B cell (primary cell): ENCODE results near the gene CD200R1L. TPM values are rescaled to one million over a fixed set of nuclear protein-coding genes. Genes with fewer than 3 reads are reported as not detected.

Experiments
- ATAC-seq: fragments of 200-7000 bp; cut with Tn5 transposase; one replicate; pipeline ENCODE4 v1.10.0; 2021; ENCODE audit warnings: low read depth, mild to moderate bottlenecking, moderate number of reproducible peaks, moderate library complexity
- CTCF ChIA-PET: fragments of 350-600 bp; sonication (Branson Sonifier 250); formaldehyde crosslinking; loops from one replicate; lab custom pipeline; 2021; ENCODE audit warnings: antibody characterized with exemption, inconsistent platforms; lab: Charles Lee
- POLR2A ChIA-PET: fragments of 350-600 bp; sonication (Branson Sonifier 250); formaldehyde crosslinking; loops from one replicate; lab custom pipeline; 2021; ENCODE audit warnings: antibody characterized with exemption; lab: Charles Lee
- DNase-seq: peaks from one replicate; pipeline ENCODE4 v3.0.0; 2013
- H2AFZ ChIP-seq: 2 replicates; pipeline ENCODE4 v1.6.1; 2012; ENCODE audit warnings: mild to moderate bottlenecking, low read depth, low read length; ENCODE audit not compliant: insufficient read depth, poor library complexity, severe bottlenecking
- H3K27ac ChIP-seq, 2 donors: 1 replicate in 1 of 2; 2 replicates in 1 of 2; pipeline ENCODE4 v1.5.1; 2012 to 2013; ENCODE audit warnings: low read length in 2 of 2, mild to moderate bottlenecking in 2 of 2, moderate library complexity in 1 of 2
- H3K27me3 ChIP-seq, 4 experiments: fragments of 200-600 bp in 1 of 4; sonication (generic) in 1 of 4; replicated peaks in 1 of 4; 1 replicate in 2 of 4; 2 replicates in 2 of 4; pipeline versions ENCODE4 v1.6.1 to v1.7.0; 2013 to 2016; ENCODE audit warnings: low read length in 3 of 4, mild to moderate bottlenecking in 2 of 4, mixed read lengths in 1 of 4, moderate library complexity in 1 of 4; ENCODE audit not compliant: insufficient read depth in 4 of 4, control insufficient read depth in 3 of 4; ENCODE audit errors: control extremely low read depth in 1 of 4
- H3K36me3 ChIP-seq, 2 experiments: replicated peaks in 1 of 2; 1 replicate in 1 of 2; 2 replicates in 1 of 2; pipeline versions ENCODE4 v1.6.1 to v1.7.1; 2013; ENCODE audit warnings: low read length in 1 of 2; ENCODE audit not compliant: insufficient read depth in 2 of 2, control insufficient read depth in 1 of 2; ENCODE audit errors: control extremely low read depth in 1 of 2, extremely low read depth in 1 of 2
- H3K4me1 ChIP-seq, 2 donors: fragments of 200-600 bp in 1 of 2; sonication (generic) in 1 of 2; 1 replicate in 1 of 2; 2 replicates in 1 of 2; pipeline versions ENCODE4 v1.5.1 to v1.6.1; 2013 to 2017; ENCODE audit warnings: low read length in 2 of 2; ENCODE audit not compliant: control insufficient read depth in 2 of 2, insufficient read depth in 2 of 2
- H3K4me2 ChIP-seq: replicated peaks from 2 replicates; pipeline ENCODE3; 2012; ENCODE audit warnings: mild to moderate bottlenecking, low read depth, low read length; ENCODE audit not compliant: poor library complexity, severe bottlenecking
- H3K4me3 ChIP-seq, 5 experiments: fragments of 200-600 bp in 1 of 5; sonication (generic) in 1 of 5; 1 replicate in 3 of 5; 2 replicates in 2 of 5; pipeline versions ENCODE4 v1.5.1 to v1.7.0; 2011 to 2016; ENCODE audit warnings: low read length in 4 of 5, mild to moderate bottlenecking in 4 of 5, low read depth in 2 of 5, control low read depth in 1 of 5, moderate library complexity in 1 of 5; ENCODE audit not compliant: insufficient read depth in 1 of 5; ENCODE audit errors: control extremely low read depth in 1 of 5, extremely low read depth in 1 of 5
- H3K79me2 ChIP-seq: fragments of 200-600 bp; sonication (generic); one replicate; pipeline ENCODE4 v1.6.0; 2016; ENCODE audit warnings: low read length; ENCODE audit not compliant: control insufficient read depth, insufficient read depth
- H3K9ac ChIP-seq: fragments of 200-600 bp; sonication (generic); 2 replicates; pipeline ENCODE4 v1.6.1; 2017; ENCODE audit warnings: mild to moderate bottlenecking, low read length, moderate library complexity
- H3K9me3 ChIP-seq, 3 donors: one replicate each; pipeline versions ENCODE4 v1.6.1 to v1.7.1; 2013; ENCODE audit warnings: low read length in 2 of 3; ENCODE audit not compliant: control insufficient read depth in 2 of 3, insufficient read depth in 1 of 3; ENCODE audit errors: control extremely low read depth in 1 of 3
- H4K20me1 ChIP-seq: 2 replicates; pipeline ENCODE4 v1.6.0; 2012; ENCODE audit warnings: mild to moderate bottlenecking, low read length; ENCODE audit not compliant: insufficient read depth, control insufficient read depth, poor library complexity, severe bottlenecking
- H3K27ac Mint-ChIP-seq: one replicate; pipeline ENCODE4 v1.8.0; 2021; ENCODE audit warnings: mixed read lengths
- H3K27me3 Mint-ChIP-seq: one replicate; pipeline ENCODE4 v1.8.0; 2021; ENCODE audit warnings: mixed read lengths
- H3K4me1 Mint-ChIP-seq: one replicate; pipeline ENCODE4 v1.8.0; 2021; ENCODE audit warnings: mixed read lengths
- H3K4me3 Mint-ChIP-seq: one replicate; pipeline ENCODE4 v1.8.0; 2021; ENCODE audit warnings: mixed read lengths
- H3K9me3 Mint-ChIP-seq: one replicate; pipeline ENCODE4 v1.8.0; 2022; ENCODE audit warnings: mixed read lengths; ENCODE audit not compliant: insufficient read depth
- CTCF ChIP-seq: fragments of 200-600 bp; IDR thresholded peaks from one replicate; pipeline ENCODE4 v1.8.0; 2022; ENCODE audit warnings: antibody characterized with exemption, mild to moderate bottlenecking
- EZH2 ChIP-seq: IDR thresholded peaks from 2 replicates; pipeline ENCODE4 v1.6.1; 2012; ENCODE audit warnings: borderline replicate concordance, low read depth, mild to moderate bottlenecking, moderate library complexity, low read length; ENCODE audit not compliant: insufficient read depth, poor library complexity, severe bottlenecking
- WGBS: methylation state at CpG from one replicate; pipeline ENCODE4 v1.1.5; 2013; ENCODE audit warnings: missing lambda C conversion rate; ENCODE audit not compliant: insufficient coverage; 5-methylcytosine and 5-hydroxymethylcytosine counted together
- intact Hi-C: fragments of 100-400 bp; cut with micrococcal nuclease; formaldehyde crosslinking; loops from one replicate; pipeline ENCODE4 v1.10.0; 2022
- polyA plus RNA-seq: library from polyadenylated mRNA; depleted of rRNA; stranded (reverse); fragments of >200 nt; gene quantifications from 2 replicates; pipeline ENCODE4 v1.2.3, GENCODE V29; 2012
- total RNA-seq, 2 donors: library from RNA; stranded (reverse); fragments of 120-200 nt in 1 of 2; gene quantifications; 1 replicate in 1 of 2; 2 replicates in 1 of 2; pipeline versions ENCODE4 v1.2.3 to v1.2.4, GENCODE V29; 2013 to 2022

CD200R1L gene
- total and polyA plus RNA-seq, 2 donors (not counting 1 experiment from before 2014, with no cell fraction given): not detected

- no peak overlapping the region for H2AFZ ChIP-seq
- CTCF ChIA-PET: no interaction called here
- H3K4me1 ChIP-seq: peaks cover 18 to 26% of the 10 kb centered on the region in 2 donors
Observed at GRCh38 chr3:112875561-112875960, 28.9 kb upstream of the CD200R1L start.

GRCh38 chr3:112874725-112875124, 28.1 kb upstream of the CD200R1L start:
- intact Hi-C loops: loop anchor here (5.0 to 10.0 kb wide), 2 partner anchors 33 to 300 kb away; no protein-coding TSS in a partner anchor
- peak overlapping the region in 2 of 5 experiments; percentile 32 to 53 for H3K4me3 ChIP-seq
- peak overlapping the region in 1 of 2 donors; percentile 15 for H3K27ac ChIP-seq
- no peak for DNase-seq
- H3K4me1 Mint-ChIP-seq: peaks cover 37% of the 10 kb centered on the region
- H3K9me3 ChIP-seq: peaks cover 4 to 17% (median 14%) of the 10 kb centered on the region in 3 donors
- ChIA-PET POLR2A (no interaction called here), CTCF (no interaction called here)
- H3K27ac Mint-ChIP-seq: peak overlapping the region; percentile 79
- H3K27me3 ChIP-seq: no peaks in the 10 kb centered on the region
- H3K36me3 ChIP-seq: no peaks in the 10 kb centered on the region
- TF ChIP-seq CTCF (no peak), EZH2 (no peak)
- H3K4me3 Mint-ChIP-seq: peak overlapping the region; percentile 74
- H4K20me1 ChIP-seq: no peaks in the 10 kb centered on the region
- H2AFZ ChIP-seq: peak overlapping the region; percentile 16
- peaks cover 18 to 26% of the 10 kb centered on the region in 2 donors for H3K4me1 ChIP-seq
- peaks cover 4% of the 10 kb centered on the region for H3K9me3 Mint-ChIP-seq
- peak; percentile 31 for ATAC-seq
- peak overlapping the region; percentile 46 for H3K9ac ChIP-seq
- H3K4me2 ChIP-seq: peak overlapping the region; percentile 60
- no peaks in the 10 kb centered on the region for H3K27me3 Mint-ChIP-seq
- no peaks in the 10 kb centered on the region for H3K79me2 ChIP-seq

More at GRCh38 chr3:112875561-112875960, 28.9 kb upstream of the CD200R1L start:
- ATAC-seq (no peak), DNase-seq (no peak)
- no peak for TF ChIP-seq EZH2
- no peak for TF ChIP-seq CTCF
- Mint-ChIP-seq H3K4me3 (no peak overlapping the region), H3K27ac (peak overlapping the region; percentile 12), H3K27me3 (no peaks in the 10 kb centered on the region), H3K9me3 (peaks cover 10% of the 10 kb centered on the region), H3K4me1 (peaks cover 45% of the 10 kb centered on the region)
- Histone ChIP-seq H3K9me3 (peaks cover 0 to 12% (median 8%) of the 10 kb centered on the region in 3 donors), H3K4me3 (peak overlapping the region in 1 of 5 experiments; percentile 53), H4K20me1 (no peaks in the 10 kb centered on the region), H3K27ac (peak overlapping the region in 1 of 2 donors; percentile 15), H3K4me2 (peak overlapping the region; percentile 60), H3K27me3 (no peaks in the 10 kb centered on the region), H3K79me2 (no peaks in the 10 kb centered on the region), H3K36me3 (no peaks in the 10 kb centered on the region), H3K9ac (no peak overlapping the region)
- intact Hi-C loops: loop anchor here (10.0 kb wide), 1 partner anchor 301 kb away; no protein-coding TSS in a partner anchor
- no CpG with 5 or more reads among the region's 2 CpGs for WGBS
- POLR2A ChIA-PET: no interaction called here
